HG03025 (cell line): ENCODE results near the gene FBXO31.

ENCODE experiments used
- ATAC-seq: cut with Tn5 transposase; IDR thresholded peaks from one replicate; pipeline ENCODE4 v1.9.1; 2021; ENCODE audit warnings: mild to moderate bottlenecking, moderate library complexity; ENCODE audit not compliant: unreplicated experiment, low FRiP score

The FBXO31 gene

DNA sequence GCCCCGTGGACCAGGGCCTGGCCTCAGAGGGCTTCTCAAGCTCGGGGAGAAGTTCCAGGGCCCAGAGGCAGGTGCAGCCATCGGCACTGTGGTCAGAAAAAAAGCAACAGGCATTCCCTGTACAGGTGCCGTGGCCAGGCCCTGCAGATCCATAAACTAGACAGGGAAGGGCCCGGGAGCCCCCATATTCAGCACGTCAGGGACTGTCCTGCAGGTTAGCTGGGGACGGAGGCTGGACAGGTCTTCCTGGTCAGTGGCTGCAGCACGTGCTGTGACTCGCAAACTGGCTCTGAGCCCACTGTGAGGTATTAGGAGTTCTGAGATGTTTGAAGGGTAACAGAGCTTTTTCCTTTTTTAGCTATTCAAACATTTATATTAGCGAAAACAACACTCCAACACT, 51.4 kb downstream of the FBXO31 start:
- no peak for ATAC-seq

DNA sequence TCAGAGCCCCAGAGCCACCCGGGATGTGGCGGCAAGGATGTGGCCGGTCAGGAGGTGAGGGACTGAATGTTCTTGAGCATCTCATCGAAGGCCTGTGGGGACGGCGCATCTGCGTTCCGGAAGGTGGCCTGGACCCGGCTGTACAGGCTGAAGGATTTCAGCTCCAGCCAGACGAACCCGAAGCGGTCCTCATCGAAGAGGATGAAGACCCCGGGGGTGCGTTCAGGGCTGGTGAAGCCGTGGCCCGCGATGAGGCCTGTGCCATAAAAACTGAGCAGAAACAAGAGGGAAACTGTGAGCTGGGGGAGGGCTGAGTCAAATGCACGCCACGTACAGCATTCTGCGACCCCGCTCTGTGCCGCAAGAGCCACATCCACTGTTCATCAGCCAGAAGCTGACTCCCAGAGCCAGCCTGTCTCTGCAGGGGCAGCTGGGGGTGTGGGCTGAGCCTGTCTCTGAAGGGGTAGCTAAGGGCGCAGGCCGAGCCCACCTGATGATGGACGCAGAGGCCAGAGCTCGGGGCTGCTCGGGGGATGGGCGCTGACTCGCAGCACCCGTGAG, 52.3 kb downstream of the FBXO31 start:
- ATAC-seq = no peak

DNA sequence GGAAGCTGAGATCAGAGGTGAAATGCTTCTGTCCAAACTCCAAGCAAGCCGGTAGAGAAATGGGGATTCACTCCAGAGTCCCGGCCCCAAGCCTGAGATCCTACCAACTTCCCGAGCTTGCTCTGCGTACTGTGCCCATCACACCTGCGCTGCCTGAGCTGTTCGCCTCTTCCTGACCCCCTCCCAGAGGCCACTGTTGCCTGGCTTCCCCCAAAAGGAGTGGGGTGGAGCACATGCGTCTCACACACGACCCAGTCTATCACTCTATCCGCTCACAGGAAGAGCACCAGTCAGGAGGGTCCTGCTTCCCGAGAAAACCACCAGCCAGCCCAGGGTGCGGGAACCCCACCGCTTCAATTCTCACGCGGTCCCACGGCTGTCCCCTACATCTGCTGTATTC, 52.9 kb downstream of the FBXO31 start:
- ATAC-seq = no peak

DNA sequence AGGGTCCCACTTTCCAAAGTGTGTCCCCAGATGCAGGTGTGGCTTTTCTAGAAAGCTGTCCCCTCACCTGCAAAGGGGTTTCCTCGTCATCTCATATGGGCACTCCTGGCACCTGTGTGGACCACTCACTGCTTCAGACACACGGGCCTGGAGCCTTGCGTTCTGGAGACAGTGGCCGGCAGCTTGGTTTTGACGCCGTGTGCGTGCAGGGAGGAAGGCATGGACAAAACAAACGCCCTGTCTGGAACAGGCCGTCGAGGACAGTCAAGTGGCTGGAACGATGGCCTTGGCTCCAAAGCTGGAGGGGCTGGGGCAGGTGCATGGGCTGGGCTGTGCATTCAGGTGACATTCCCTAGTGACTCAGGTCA, 53.3 kb downstream of the FBXO31 start:
- ATAC-seq = no peak

DNA sequence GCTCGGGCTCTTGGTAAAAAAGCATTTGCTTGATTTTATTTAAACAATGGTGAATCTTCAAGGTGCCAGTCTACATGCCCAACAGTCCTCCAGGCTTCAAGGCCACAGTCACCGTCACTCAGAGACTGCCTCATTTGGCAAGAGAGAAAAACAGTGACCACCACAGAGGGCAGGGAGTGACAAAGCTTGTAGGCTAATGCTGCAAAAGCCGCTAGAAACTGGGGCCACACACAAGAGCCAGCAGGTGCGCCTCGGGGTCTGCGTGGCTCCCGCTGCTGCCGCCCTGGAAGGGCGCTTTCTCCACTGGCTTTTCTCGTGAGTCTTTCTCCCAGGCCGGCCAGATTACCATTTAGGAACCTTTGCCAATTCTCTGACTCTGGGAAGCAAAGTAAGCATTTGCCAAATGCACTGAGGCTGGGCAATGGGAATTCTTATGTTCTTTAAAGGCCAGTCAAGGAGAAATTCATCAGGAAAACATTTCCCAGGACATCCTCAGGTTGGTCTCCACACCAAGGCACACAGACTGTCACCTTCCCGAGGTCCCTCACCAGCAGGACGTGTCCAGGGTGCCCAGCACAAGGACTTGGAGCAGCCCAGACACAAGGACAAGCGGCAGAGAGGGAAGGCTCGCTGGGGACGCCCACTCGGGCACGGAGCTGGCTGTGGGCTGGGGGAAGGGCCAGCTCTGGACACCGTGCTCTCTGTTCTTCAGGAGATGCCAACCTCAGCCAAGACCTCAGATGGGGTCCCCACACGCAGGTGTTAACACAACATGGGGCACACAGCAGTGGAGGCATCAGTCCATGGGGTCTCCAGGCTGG, 53.9 kb downstream of the FBXO31 start:
- no peak for ATAC-seq

DNA sequence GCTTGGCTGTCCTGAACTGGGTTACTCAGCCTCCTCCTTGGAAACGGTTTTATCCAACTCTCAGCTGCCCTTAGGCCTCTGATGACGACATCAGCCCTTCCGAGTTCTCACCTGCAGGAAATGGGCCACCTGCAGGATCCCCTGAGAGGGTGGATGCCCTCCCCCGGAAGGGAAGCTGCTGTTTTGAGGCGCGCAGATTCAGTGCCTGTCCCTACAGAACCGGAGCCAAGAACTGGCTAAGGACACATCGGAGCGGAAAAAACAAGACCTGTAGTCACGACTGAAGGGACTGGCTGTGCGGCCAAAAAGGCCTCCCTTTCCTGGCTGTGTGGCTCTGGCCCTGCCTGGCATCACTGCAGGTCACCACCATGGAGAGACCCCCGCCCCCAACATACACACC, 54.7 kb downstream of the FBXO31 start:
- ATAC-seq = no peak

DNA sequence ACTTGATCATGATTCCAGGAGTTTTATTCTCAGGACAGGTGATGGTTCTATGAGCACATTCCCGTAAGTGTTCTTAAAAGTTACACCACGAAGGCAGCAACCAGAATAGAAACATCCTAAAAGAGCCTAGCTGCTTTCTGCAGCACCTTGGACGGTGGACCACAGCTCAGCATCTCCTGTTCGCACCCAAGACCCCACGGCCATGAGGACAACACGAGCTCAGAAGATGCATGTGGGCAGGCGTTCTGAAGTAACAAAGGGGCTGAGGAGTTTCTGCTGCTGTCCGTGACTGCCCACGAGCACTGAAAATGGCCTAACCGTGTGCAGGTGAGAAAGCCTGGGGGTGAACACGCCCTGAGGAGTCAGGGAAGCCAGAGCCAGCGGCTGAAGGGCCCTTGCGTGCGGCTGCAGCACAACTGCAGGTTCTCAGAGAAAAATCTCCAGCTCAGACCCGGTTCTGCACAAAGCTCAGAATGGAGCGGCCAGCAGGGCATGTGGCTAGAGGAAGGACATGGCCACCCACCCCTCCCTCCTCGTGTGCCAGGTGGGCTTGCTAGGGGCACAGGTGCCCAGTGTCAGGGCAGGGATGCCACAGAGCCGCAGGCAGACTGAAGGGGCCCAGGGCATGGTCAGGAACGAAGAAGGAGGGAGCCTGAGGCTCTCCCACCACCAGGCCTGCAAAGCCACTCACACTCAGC, 55.6 kb downstream of the FBXO31 start:
- no peak for ATAC-seq

DNA sequence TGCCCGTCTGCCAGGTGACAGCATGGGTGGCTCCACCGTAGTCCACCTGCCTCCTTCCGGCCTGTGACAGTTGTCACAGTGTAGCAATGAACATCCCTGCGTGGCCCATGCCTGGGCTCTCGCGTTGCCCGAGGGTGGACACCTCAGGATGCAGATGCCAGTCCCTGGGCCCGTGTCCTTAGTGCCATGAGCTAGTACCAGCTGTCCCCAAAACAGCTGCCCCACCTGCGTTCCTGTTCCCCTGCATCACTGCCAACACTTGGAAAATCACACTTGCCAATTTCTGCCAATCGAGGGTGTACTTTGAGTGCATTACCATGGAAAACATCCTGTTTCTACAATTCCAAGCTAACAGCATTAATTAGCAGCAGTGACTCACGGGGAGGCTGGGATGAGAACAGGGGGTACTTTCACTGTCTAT, 57.4 kb downstream of the FBXO31 start:
- no peak for ATAC-seq

DNA sequence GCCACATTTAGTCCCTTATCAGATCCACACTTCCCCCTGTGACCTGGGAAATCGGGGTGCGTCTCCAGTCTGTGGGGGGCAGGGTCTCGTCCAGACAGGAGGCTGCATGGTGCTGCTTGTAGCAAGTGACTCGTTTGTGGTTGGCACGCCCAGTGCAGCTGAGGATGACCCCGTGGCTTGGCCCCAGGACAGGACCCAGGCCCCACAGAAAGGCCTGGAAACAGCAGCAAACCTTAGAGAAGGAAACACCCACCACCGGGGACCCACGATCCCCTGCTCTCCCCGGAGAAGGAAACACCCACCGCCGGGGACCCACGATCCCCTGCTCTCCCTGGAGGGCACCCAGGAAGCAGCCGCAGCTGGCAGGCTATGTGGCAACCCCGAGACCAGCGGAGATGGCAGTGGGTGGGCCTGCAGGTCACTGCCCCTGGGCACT, 58.1 kb downstream of the FBXO31 start:
- no peak for ATAC-seq

DNA sequence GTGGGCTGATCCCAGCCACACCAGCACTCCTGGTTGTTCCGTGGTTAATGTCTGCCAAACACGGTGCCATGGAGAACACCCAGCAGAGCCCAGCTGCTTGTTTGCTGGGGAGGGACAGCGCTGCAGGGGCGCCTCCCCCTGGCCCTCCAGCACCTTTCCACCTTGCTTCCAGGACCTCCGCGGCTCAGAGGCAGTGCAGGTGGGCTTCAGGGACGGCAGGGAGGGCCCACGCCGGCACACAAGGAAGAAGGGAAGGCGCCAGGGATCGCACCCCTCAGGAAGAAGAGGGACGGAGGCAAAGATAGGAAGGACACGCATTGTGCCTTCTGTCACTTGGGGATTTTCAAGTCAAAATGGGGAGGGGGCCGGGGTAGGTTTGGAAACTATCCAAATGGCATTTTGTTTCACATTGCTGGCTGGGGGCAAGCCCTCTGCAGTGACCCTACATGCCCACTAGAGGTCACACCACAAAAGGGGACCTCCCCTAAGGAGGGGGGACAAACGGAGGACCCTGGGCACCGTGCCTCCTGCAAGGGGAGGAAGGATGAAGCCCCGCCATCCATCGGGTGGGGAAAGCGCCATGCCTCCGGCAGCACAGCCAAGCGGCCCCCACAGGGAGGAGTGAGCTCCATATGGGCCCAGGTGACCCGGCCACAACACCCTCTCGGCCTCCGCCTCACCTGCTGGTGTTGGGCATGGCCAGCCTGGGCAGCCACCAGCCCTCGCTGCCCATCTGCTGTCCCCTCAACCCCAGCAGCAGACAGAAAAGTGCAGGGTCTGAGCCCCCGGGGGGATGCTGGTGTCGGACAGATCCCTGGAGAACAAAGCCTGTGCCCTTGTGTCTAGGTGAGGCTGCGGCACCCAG, 58.9 kb downstream of the FBXO31 start:
- no peak for ATAC-seq

DNA sequence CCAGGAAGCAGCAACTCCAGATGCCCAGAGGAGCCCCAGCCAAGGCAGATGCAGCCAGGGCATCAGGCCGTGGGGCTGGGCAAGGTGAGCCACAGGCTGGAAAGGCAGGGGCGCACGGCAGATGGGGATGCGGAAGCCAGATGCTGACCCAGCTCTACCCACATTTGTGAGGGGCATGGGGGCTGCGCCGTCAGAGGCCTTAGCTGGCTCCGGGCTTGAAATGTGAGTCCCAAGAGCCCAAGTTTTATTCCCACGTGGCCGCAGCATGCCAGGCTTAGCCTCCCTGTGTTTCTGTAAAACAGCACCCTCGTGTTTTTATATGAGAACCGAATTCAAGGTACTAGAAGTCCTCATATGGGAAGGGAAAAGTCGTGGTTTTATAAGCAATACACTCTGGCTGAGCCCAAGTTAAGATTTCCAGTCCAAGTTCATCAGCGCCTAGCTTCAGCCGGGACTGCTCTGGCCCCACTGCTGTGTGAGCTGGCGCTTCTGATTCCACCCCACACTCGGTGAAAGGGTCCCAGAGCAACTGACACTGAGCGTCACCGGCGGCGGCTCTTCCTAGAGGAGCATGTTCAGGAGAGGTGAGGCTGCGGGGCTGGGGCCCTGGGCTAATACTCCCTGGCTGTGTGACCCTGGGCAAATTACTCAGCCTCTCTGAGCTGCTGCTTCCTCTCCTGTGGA, 59.7 kb downstream of the FBXO31 start:
- no peak for ATAC-seq

DNA sequence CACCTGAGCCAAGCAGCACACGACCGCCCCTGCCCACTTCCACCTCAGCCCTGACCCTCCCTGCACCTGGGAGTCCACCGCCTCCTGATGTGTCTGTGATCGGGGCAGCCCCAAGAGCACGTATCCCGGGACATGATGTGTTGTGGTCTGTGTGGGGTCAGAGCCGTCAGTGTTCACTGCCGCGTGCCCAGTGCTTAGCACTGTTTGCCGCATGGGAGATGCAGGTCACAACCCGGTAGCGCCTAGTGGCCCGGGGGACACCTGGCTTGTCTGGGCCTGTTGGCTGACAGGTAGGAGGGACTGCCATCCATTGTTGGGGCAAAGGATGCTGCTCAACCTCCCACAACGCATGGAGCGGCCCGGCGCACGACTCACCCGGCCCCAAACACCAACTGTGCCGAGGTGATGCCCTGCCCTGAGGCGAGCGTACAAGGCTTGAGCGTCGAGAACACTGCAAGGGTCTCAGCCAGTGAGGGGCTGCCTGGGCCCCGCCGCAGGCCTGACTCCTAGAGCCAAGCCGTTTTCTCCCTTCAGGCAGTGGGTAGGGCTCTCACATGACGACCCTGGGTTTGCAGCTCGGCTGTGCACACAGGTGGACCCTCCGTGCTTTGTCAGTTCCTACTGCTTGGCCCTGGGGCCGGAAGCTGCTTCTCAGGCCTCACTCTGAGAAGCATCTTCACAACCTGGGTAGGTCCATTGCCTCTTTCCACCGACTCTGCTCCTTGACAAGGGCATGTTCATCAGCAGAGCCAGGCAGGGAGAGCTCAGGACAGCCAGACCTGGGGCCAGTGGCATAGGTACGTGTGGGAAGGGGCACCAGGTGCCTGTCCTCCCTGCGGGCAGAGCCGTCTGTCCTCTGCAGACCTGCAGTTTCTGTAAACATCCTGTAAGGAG, 60.5 kb downstream of the FBXO31 start:
- no peak for ATAC-seq

DNA sequence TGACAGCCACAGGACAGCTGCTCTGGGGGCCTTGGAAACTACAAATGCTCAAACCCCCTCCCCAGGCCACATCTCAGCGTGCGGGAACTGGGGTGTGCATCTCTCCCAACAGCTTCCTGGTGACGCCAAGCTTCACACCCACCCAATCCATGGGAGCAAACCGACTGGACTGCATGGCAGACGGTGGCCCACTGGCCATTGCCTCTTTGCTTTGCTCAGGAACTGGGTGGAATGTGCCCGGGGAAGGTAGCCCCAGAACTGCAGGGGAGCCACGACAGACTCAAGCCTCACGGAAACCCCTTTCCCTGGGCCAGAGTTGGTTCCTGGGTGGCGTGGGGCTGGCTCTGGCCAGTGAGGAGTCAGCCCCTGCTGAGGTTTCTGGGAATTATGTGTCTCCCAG, 61.2 kb downstream of the FBXO31 start:
- ATAC-seq = no peak

DNA sequence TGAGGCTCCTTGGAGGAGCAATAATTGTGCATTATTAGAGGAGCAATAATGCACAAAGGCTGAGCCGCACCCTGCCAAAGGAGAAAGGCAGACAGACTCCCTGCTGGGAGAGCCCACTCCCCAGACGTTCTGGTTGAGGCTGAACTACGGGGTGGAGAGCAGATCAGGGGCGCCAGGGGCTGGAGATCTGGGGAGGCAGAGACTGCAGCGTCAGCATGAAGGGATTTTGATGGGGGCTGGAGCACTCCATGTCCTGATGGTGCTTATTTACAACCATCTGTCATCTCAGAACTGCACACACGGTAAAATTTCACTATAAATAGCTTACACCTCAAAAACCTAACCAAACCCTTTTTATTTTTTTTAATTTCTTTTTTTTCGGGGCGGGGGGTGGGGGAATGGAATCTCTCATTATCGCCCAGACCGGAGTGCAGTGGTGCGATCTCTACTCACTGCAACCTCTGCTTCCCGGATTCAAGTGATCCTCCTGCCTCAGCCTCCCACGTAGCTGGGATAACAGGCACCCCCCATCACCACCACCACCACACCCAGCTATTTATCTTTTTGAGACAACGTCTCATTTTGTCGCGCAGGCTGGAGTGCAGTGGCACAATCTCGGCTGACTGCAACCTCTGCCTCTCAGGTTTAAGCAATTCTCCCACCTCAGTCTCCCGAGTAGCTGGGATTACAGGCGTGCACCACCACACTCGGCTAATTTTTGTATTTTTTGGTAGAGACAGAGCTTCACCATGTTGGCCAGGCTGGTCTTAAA, 62.1 kb downstream of the FBXO31 start:
- ATAC-seq = no peak

DNA sequence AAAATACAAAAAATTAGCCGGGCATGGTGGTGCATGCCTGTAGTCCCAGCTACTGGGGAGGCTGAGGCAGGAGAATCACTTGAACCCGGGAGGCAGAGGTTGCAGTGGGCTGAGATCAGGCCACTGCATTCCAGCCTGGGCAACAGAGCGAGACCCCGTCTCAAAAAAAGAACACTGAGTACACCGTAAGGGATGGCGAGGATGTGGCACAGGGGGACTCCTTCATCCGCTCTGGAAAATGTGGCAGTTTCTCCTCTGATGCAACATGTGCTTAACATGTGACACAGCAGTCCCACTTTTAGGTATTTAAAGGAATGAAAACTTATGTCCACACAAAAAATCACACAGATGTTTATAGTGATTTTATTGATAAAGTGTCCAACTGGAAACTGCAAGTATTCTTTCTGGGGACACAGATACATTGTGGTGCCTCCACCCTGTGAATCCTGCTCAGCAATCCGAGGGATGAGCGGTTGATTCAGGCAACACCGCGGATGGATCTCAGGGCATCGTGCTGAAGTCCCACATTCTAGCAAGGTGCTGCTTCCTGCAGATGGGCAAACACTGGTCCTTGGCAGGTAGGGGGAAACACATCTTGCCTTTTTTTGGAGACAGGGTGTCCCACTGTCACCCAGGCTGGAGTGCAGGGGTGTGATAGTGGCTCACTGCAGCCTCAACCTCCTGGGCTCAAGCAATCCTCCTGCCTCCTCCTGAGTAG, 62.9 kb downstream of the FBXO31 start:
- ATAC-seq = no peak

DNA sequence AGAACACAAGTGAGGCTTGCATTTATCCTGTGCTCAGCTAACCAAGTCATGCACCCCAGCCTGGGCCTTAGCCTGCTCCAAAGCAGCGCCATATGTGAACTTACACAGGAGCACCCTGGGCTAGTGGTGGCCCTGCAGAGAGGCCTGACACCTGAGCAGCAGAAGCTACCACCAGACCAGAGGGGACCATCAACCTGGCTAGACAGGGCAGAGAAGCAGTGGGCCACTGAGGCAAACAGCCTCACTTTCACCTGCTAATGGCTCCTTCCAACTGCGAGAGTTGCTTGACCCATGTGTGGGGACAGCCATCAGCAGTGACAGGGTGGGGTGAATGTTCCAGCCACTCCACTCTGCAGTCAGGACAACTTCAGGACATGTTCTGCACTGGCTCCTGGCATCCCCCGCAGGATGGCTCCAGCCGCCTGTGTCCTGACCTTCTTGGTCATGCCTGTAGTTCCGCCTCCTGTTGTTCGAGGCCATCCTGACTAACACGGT, 63.5 kb downstream of the FBXO31 start:
- ATAC-seq = no peak

DNA sequence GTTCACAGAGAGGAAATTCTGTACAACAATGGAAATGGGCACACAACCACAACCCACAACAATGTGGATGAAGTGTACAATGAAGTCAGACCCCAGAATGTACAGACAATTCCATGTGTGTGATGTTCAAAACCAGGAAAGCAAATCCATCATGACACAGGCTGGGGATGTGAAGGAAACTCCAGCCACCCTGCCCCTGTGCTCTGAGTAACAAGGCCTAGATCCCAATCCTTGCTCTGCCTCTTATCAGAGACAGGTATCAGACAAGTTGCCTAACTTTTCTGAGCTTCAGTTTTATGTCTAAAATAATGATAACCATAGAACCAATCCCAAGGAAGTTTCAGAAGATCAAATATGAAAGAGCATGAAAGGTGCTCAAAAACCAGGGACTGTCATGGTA, 64.6 kb downstream of the FBXO31 start:
- ATAC-seq = no peak
